PFSK-1 (cell line): ENCODE data around the gene OR56B1.

Source experiments
- FOXP2 ChIP-seq: optimal IDR thresholded peaks from 2 replicates; pipeline ENCODE3; 2011; ENCODE audit warnings: borderline replicate concordance, control low read depth, inconsistent platforms; ENCODE audit not compliant: insufficient read depth; ENCODE audit errors: extremely low read length, extremely low read depth
- POLR2AphosphoS5 ChIP-seq: IDR thresholded peaks from 2 replicates; pipeline ENCODE4 v1.6.1; 2012; ENCODE audit warnings: low read depth, mild to moderate bottlenecking, control low read depth, low read length, moderate library complexity
- SIN3A ChIP-seq: IDR thresholded peaks from 2 replicates; pipeline ENCODE4 v1.6.1; 2012; ENCODE audit warnings: mild to moderate bottlenecking, low read length, moderate library complexity, borderline replicate concordance; ENCODE audit not compliant: insufficient read depth
- TAF1 ChIP-seq: IDR thresholded peaks from 2 replicates; pipeline ENCODE4 v1.6.1; 2012; ENCODE audit warnings: low read length, control low read depth, borderline replicate concordance; ENCODE audit not compliant: insufficient read depth

DNA sequence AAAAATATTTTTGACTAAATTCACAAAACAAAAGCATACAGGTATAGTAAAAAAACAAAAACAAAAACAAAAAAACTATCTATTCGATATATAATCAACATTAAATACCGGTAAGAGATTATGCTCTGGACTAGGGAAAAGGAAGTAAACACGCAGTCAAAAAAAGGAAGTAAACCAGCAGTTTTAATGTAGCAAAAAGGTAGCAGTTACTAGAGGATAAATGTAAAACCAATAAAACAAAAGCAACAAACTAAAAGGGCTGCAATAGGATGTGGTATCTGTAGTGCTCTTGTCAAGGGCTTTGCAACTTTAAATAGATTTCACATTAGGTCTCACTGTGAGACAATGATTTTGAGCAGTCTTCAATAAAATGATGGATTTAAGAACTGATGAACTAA, 44.3 kb upstream of the OR56B1 start:
- TF ChIP-seq TAF1 (no peak), SIN3A (no peak), FOXP2 (no peak), POLR2AphosphoS5 (no peak)
